Mesenteric fat pad (tissue), 1 donor: ENCODE results near the gene ODAD2. TPM values are rescaled to one million over a fixed set of nuclear protein-coding genes. Genes with fewer than 3 reads are reported as not detected.

Experiments used
- DNase-seq: peaks from one replicate; pipeline ENCODE4 v3.0.0-alpha.2; 2020; ENCODE audit warnings: low spot score
- total RNA-seq: library from RNA; stranded (reverse); fragmentation: NEBNext Ultra II Directional; extraction: Animal tissue kit (Norgen Biotek cat#: 25700); gene quantifications from one replicate; pipeline ENCODE4 v1.2.1, GENCODE V29; 2021
- donor health status: DM: yes; HTN: yes; CAD: no.

Gene ODAD2
- total RNA-seq, 1 donor from 2014 or later, result 0.22 TPM

GRCh38 chr10:27838901-27839300 lies 160.0 kb downstream of the ODAD2 start:
- no peak for DNase-seq

- DNase-seq, result no peak
These were observed 160.5 kb downstream of the ODAD2 start for GRCh38 chr10:27838361-27838760.

GRCh38 chr10:27834476-27834875 lies 164.4 kb downstream of the ODAD2 start:
- no peak for DNase-seq

GRCh38 chr10:27833792-27834191 lies 165.1 kb downstream of the ODAD2 start:
- DNase-seq, result no peak

- no peak for DNase-seq
These were observed 166.1 kb downstream of the ODAD2 start for GRCh38 chr10:27832826-27833225.

- no peak for DNase-seq
These were observed 172.5 kb downstream of the ODAD2 start for GRCh38 chr10:27826369-27826768.

GRCh38 chr10:27822301-27822700 lies 176.6 kb downstream of the ODAD2 start:
- no peak for DNase-seq

- DNase-seq, result no peak
These were observed 178.2 kb downstream of the ODAD2 start for GRCh38 chr10:27820637-27821036.

GRCh38 chr10:27819781-27820531 lies 178.9 kb downstream of the ODAD2 start:
- no peak for DNase-seq

- DNase-seq, result no peak
These were observed 182.6 kb downstream of the ODAD2 start for GRCh38 chr10:27816320-27816719.

- DNase-seq, result no peak
These were observed 183.0 kb downstream of the ODAD2 start for GRCh38 chr10:27815846-27816245.

- no peak for DNase-seq
These were observed 183.6 kb downstream of the ODAD2 start for GRCh38 chr10:27815261-27815660.

- DNase-seq, result no peak
These were observed 193.7 kb downstream of the ODAD2 start for GRCh38 chr10:27805180-27805579.

- DNase-seq, result no peak
These were observed 194.7 kb downstream of the ODAD2 start for GRCh38 chr10:27804136-27804535.

GRCh38 chr10:27801171-27801785 lies 197.6 kb downstream of the ODAD2 start:
- DNase-seq, result no peak

- DNase-seq, result no peak
These were observed 199.8 kb downstream of the ODAD2 start for GRCh38 chr10:27799046-27799445.

GRCh38 chr10:27794157-27794556 lies 204.7 kb downstream of the ODAD2 start:
- DNase-seq, result no peak

GRCh38 chr10:27792216-27792615 lies 206.7 kb downstream of the ODAD2 start:
- no peak for DNase-seq

GRCh38 chr10:27784272-27784671 lies 214.6 kb downstream of the ODAD2 start:
- DNase-seq, result no peak

GRCh38 chr10:27783660-27784059 lies 215.2 kb downstream of the ODAD2 start:
- no peak for DNase-seq

GRCh38 chr10:27779462-27780015 lies 219.3 kb downstream of the ODAD2 start:
- no peak for DNase-seq

- no peak for DNase-seq
These were observed 224.0 kb downstream of the ODAD2 start for GRCh38 chr10:27774831-27775230.

GRCh38 chr10:27771231-27771630 lies 227.6 kb downstream of the ODAD2 start:
- no peak for DNase-seq
